VCaP (cell line): ENCODE results near the gene HIGD2A.

Source experiments
- H3K27ac ChIP-seq: fragments of 450-650 bp; 2 replicates; pipeline ENCODE4 v1.5.1; 2017
- TF ChIP-seq, protein P1 (sequence below): fragments of 450-650 bp; conservative IDR thresholded peaks from 2 replicates; pipeline ENCODE4 v1.5.1; 2017; ENCODE audit warnings: mild to moderate bottlenecking, moderate library complexity

The HIGD2A gene

DNA sequence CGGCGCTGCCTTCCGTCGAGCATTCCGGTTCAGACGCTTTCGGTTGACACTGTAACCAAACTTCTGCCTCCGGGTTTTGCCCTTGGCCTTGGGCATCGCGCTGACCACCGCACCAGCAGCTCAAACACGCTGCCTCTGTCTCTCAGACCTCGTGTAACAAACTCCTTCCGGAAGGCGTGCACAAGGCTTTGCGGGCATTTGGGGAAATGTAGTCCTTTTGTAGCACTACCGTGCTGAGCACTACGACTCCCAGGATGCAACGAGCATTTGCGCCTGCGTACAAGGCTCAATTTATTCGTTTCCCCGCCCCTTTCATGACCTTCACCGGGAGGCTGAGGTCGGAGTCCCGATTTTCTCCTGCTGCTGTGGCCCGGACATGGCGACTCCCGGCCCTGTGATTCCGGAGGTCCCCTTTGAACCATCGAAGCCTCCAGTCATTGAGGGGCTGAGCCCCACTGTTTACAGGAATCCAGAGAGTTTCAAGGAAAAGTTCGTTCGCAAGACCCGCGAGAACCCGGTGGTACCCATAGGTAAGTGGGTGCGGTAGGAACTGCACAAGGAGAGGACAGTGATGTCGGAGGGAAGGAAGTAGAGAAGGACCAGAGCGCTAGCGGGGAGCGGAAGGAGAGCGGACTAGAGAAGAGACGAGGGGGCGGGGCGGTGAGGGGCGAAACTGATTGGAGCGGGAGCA, at the start of gene HIGD2A, which contains the start of gene NOP16:
Gene HIGD2A (plus strand): TSS at position 308 of the 691 bp plus-strand sequence. CDS start 69 bp downstream, at position 377.
Gene NOP16 (minus strand): TSS at position 155 of the 691 bp plus-strand sequence. CDS start 59 bp downstream, at position 96.
- peak within 1 kb of the TSS; percentile 94 for H3K27ac ChIP-seq
- TF ChIP-seq, protein P1, sequence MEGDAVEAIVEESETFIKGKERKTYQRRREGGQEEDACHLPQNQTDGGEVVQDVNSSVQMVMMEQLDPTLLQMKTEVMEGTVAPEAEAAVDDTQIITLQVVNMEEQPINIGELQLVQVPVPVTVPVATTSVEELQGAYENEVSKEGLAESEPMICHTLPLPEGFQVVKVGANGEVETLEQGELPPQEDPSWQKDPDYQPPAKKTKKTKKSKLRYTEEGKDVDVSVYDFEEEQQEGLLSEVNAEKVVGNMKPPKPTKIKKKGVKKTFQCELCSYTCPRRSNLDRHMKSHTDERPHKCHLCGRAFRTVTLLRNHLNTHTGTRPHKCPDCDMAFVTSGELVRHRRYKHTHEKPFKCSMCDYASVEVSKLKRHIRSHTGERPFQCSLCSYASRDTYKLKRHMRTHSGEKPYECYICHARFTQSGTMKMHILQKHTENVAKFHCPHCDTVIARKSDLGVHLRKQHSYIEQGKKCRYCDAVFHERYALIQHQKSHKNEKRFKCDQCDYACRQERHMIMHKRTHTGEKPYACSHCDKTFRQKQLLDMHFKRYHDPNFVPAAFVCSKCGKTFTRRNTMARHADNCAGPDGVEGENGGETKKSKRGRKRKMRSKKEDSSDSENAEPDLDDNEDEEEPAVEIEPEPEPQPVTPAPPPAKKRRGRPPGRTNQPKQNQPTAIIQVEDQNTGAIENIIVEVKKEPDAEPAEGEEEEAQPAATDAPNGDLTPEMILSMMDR, result no peak

DNA sequence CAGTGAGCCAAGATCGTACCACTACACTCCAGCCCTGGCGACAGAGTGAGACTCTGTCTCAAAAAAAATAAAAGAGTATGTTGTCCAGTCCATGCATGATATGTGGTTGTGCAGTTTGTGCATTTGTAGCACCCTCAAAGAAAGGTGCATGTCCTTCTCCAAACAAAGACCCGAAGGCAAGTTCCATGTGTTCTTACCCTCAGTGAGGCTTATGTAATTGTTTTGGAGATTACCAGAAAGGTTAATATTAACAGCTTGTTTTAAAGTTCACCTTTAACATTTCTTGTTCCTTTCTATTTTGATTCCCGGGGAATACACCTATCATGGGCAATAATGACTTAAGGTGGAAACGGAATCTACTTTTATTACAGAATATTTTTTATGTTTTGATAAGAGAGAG, 49.2 kb upstream of the HIGD2A start:
- TF ChIP-seq, protein P1, result no peak
- no peak overlapping the region for H3K27ac ChIP-seq

GRCh38 chr5:176341325-176342157, 47.0 kb upstream of the HIGD2A start:
- H3K27ac ChIP-seq, result no peak overlapping the region
- TF ChIP-seq, protein P1, result no peak

DNA sequence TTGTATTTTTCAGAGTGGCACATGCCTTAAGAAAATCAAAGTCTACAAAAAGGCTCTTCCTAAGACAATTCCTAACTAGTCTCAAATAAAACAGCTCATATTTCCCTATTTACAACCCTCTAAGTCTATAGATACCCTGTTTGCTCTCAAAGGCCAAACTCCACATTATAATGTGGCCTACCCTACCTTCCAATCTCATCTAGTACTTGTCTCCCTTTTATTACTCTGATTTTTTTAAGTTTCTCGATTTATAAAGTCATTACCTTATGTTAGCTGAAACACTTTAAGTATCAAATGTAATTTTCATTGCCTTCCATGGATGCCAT, 46.4 kb upstream of the HIGD2A start:
- H3K27ac ChIP-seq, result no peak overlapping the region
- TF ChIP-seq, protein P1, result no peak

GRCh38 chr5:176342766-176343458, 45.6 kb upstream of the HIGD2A start:
- TF ChIP-seq, protein P1, result no peak
- no peak overlapping the region for H3K27ac ChIP-seq

DNA sequence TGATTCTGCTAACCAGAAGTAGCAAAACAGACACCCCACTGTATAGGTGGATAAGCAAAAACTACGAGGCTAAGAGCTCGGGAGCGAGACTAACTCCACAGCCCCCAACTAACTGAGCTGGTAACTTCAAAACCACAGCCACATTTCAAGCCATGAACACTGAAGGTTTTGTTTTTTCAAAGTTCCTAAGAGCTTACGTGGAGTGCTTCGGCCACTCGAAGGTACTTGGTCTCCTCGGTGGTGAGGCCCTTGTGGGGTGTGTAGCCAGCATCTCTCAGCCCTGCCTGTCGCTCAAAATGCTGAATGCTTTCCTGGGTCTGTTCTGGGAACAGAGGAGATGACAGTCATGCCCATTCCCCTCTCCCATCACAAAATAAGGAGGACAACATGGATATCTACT, 38.1 kb upstream of the HIGD2A start:
- TF ChIP-seq, protein P1, result no peak
- no peak overlapping the region for H3K27ac ChIP-seq
